ENCODE results near the gene CADM1. TPM values are rescaled to one million over a fixed set of nuclear protein-coding genes. Genes with fewer than 3 reads are reported as not detected.

Gene CADM1
- total RNA-seq, 1 donor from 2014 or later: 35.0 TPM

Small RNAs within 50 kb of the gene (small RNA-seq; reads per million reads assigned to genes)
- gene RF01293: not detected
